NCI-H82 (cell line): ENCODE results near the gene EFNA2.
A peak's percentile ranks its signal among the peaks of the same experiment; 100 is the strongest.
"Not testable (repeated sequence)": the region's sequence is repeated elsewhere in the genome, so short reads cannot be mapped to it uniquely, and the experiment has no call there.

ENCODE experiments used
- DNase-seq: peaks from one replicate; lab custom pipeline; 2025; lab: John Stamatoyannopoulos, UW

EFNA2 gene

GRCh38 chr19:1285737-1286360 lies at the start of gene EFNA2:
EFNA2 (plus strand) TSS chr19:1285873; CDS start chr19:1286169, 296 bp downstream.
- no peak for DNase-seq

DNA sequence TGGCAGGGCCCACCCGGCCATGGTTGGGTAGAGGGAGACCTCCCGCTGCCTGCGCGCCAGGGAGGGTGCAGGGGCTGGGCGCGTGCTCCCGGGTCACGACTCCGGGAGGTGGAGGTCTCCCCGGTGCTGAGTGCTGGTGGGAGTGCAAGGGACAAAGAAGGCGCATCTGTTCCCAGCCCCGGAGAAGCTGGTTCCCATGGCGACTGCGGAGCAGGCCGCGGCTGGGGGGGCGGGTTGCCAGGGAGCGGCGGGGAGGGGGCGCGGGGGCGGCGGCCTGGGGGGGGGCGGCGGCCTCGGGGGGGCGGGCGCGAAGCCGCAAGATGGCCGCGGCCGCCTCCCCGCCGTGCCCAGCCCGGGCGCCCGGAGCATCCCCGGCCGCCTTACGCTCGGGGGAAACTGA lies 49.1 kb upstream of the EFNA2 start:
- DNase-seq: peak; percentile 28

DNA sequence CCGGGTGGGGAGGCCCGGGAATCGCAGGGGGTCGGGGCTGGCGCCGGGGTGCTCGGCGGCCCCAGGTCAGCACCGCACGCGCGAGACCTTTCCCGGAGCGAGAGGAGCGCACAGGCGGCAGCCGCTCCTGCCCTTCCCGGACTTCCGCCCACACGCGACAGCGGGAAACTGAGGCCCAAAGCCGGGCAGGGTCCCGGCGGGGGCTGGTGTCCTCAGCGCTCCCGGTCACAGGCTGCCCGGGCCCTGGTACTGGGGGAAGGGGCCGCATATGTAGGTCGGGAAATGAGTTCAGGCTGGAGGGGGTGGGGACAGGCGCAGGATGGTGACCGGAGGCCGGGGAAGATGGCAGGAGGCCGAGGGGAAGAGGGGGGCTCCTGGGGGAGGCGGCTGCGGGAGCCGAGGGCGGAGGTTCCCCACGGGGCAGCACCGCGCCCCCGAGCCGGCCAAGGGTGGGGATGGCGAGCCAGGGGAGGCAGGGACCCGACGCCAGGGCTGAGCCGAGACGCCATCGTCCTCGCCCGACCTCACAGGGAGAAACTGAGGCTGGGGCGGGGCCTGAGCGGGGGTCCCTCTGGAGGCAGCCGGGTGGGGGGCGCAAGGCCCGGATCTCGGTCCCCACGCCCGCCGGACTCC lies 48.5 kb upstream of the EFNA2 start:
- peak; percentile 14 for DNase-seq

- DNase-seq: peak; percentile 59
Observed at GRCh38 chr19:1237754-1238368, 47.8 kb upstream of the EFNA2 start, which contains the start of gene CBARP. CBARP (minus strand) TSS chr19:1238005; CDS start chr19:1236100, 1,905 bp downstream.

GRCh38 chr19:1238369-1239303 lies 47.0 kb upstream of the EFNA2 start:
- DNase-seq: no peak

- DNase-seq: no peak
Observed at GRCh38 chr19:1239420-1239795, 46.3 kb upstream of the EFNA2 start.

DNA sequence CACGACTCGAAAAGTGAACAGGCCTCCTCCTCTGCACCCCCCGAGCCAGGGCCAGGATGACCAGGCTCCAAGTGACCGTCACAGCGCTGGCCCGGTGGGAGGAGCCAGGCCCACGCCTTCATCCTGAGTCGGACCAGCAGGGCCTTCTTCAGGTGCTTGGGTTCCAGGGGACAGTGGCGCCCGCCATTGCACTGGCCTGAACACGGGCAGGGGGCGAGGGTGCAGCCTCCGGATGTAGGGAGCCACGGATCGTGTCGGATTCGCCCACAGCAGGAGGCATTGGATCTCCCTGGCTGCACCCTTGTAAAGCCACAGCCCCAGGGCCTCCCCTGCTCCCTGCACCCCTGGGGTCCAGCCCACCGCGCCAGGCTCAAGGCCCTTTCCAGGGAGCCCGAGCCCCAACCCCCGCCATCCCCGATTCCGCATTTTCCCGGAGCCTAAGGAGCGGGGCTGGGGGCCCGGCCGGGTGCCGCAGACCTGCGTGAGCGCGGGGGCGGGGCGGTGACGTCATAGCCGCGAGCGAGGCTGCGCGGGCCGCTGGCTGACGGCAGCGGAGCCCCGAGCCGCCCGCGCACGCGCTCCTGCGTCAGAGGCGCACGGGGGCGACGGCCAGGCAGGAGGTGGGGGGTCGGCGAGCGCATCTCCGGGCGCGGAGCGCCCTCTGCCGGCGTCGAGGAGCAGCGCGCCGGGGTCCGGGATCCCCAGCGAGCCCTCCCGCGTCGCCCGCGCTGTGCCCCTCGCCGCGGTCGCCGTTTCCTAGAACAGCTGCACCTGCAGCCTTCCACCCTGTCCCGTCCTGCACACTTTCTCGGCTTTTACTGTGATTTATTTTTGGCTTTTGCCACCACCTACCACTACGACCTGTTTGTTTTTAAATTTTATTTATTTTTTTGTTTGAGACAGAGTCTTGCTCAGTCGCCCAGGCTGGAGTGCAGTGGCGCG lies 45.6 kb upstream of the EFNA2 start:
- peak; percentile 89 for DNase-seq

DNA sequence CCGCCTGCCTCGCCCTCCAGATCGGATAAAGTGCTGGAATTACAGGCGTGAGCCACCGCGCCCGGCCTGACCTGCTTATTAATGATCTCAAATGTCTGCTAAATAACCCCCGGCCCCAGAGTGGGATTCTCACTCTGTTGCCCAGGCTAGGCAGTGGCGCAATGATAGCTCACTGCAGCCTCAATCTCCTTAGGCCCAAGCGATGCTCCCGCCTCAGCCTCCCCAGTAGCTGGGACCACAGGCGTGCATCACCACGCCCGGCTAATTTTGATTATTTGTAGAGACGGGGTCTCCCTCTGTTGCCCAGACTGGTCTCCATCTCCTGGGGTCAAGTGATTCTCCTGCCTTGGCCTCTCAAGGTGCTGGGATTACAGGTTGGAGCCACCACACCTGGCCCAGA lies 44.7 kb upstream of the EFNA2 start:
- DNase-seq: peak; percentile 23

DNA sequence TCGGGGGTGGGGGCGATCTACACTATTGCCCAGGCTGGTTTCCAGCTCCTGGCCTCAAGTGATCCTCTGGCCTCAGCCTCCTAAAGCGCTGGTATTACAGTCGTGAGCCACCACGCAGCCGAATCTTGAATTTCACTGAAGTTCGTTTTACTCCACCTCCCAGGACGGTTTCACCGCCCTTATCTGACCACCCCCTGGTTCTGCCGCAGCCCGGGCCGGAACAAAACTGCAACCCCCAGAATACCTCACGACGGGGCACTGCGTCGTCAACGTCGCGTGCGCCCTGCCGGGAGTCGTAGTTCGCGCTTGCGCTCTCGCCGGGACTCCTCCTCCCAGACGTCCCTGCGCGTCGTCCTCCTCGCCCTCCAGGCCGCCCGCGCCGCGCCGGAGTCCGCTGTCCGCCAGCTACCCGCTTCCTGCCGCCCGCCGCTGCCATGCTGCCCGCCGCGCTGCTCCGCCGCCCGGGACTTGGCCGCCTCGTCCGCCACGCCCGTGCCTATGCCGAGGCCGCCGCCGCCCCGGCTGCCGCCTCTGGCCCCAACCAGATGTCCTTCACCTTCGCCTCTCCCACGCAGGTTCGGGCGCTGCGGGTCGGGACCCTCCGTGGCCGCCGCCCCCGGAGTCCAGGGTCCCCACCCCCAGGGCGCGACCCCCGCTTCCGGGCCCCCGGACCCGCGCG lies 44.1 kb upstream of the EFNA2 start, which contains the start of gene ATP5F1D:
Gene ATP5F1D (plus strand): TSS at position 335 of the 679 bp plus-strand sequence. CDS start 100 bp downstream, at position 435.
- peak; percentile 94 for DNase-seq

- peak; percentile 81 for DNase-seq
Observed at GRCh38 chr19:1243768-1244692, 41.6 kb upstream of the EFNA2 start.

DNA sequence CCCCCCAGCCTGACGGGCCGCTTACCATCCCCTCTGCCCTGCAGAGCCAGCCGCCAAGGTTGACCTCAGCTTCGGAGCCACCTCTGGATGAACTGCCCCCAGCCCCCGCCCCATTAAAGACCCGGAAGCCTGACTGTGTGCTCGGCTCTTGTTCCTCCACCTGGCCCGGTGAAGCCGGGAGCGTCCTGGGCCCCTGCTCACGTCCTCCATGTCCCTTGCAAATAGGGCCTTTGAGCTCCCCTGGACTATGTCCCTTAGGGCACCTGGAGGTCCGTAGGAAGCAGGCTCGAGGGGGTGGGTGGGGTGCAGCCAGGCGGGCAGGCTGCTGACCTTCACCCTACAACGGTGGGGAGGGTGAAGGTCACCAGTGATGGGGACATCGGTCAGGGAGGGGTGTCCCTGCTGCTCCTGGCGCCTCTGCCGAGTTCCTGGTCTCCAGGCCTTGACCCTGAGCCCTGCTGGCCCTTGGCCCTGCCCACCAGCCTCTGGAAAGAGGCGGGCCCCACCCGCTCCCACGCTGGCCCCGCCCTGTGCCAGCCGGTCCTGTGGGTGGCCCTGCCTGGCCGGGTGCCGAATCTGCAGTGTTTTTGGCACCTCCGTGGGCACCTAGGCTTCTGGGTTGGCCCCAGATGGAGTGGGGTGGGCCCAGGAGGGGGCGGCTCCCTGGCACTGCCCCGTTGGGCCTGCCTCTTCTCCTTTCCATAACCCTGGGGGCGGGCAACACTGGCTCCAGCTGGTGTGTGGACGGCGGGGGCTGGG lies 40.8 kb upstream of the EFNA2 start:
- DNase-seq: no peak

- DNase-seq: peak; percentile 26
Observed at GRCh38 chr19:1245494-1246264, 40.0 kb upstream of the EFNA2 start.

DNA sequence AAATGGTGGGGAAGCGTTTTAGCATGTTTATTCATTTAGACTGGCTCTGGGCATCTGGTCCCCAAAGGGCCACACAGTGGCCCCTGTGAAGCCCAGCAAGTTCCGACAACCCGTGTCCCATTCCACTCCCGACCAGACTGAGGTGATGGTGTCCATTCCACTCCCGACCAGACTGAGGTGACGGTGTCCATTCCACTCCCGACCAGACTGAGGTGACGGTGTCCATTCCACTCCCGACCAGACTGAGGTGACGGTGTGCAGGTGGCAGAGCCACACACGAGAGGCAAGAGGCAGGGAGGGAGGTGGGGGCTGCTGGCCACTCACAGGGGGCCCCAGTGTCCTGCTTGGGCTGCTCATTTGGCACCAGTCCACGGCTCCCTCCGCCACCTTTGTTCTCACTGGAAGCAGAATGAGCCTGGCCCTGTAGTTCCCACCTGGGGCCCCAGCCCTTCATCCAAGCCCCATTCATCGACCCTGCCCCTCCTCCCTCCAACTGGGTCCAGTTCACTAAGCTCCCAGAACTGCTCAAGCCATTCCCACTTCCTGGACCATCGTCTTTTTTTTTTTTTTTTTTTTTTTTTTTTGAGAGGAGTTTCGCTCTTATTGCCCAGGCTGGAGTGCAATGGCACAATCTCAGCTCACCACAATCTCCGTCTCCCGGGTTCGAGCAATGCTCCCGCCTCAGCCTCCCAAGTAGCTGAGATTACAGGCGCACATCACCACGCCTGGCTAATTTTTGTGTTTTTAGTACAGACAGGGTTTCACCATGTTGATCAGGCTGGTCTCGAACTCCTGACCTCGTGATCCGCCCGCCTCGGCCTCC lies 39.2 kb upstream of the EFNA2 start:
- DNase-seq: not testable (repeated sequence)

- DNase-seq: no peak
Observed at GRCh38 chr19:1247748-1248138, 37.9 kb upstream of the EFNA2 start.

DNA sequence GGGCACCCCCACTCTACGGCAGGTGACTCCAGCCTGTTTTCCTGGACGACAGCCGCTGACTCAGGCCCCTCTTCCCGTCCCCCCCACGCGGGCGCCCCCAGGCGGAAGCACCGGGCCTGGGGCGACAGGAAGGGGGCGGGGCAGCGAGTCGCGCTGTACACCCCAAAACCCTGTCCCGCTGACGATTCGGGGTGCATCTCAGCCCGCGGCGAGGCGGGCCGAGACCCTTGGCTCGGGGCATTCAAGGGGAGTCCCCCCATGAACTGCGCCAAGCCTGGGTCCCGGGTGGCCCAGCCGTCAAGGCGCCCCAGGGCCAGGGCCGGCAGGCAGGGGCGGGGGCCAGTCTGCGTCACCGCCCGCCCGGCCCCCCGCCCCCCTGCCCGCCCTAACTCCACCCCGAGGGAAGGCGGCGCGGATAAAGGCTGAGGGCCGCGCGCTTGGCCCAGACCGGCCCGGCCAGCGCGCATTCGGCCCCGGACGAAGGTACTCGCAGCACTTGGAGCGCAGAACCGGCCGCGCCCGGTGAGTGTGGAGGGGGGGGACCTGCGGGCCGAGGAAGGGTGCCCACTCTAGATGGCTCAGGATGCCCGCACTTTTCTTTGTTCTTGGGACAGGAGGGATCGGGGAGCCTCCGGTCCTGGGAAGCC lies 37.4 kb upstream of the EFNA2 start, which contains the start of gene MIDN:
Gene MIDN (plus strand): TSS at position 445 of the 647 bp plus-strand sequence. CDS start 1,714 bp downstream, outside the sequence.
- DNase-seq: peak; percentile 77

DNA sequence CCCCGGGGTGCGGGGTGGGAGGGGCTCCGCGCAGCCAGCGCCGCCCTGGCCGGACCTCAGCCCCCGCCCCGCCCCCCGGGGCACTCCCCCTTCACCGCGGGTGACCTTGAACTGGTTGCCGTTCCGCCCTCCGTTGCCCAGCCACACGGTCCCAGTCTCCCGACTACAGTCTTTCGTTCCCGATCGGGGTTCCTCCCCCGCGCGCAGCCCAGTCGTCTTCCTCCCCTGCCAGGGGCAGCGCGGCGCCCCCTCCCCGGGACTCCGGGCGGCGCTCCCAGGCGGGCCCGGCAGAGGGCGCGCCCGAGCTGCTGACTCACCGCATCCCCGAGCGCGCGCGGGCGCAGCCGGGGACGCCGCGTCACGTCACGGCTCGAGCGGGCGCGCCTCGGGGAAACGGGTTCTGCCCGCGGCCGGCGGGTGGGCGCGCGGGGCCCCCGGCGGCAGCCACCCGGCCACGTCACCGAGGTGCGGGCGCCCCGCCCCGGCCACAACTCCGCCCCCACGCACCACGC lies 36.8 kb upstream of the EFNA2 start:
- peak; percentile 77 for DNase-seq
